ENCODE measurements around the gene THSD7A.

THSD7A gene

DNA sequence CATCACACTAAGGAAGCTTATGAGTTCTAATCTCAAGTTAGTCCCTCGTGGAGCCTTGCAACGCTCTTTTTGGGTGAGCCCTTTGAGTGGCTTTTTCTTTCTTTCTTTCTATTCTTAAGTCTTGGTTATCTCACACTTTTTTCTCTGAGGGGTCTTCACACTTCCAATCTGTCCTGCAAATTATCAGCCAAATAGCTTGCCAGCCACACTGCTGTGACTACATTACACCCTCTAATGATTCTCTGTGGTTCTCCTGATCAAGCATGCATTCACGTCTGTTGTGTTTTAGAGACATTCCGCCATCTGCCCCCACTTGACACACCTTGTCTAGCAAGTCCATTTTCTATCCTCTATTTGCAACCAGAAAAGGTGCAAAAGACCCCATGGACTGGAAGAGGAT lies 340.2 kb downstream of the THSD7A start:
- DNase-seq = no peak

DNA sequence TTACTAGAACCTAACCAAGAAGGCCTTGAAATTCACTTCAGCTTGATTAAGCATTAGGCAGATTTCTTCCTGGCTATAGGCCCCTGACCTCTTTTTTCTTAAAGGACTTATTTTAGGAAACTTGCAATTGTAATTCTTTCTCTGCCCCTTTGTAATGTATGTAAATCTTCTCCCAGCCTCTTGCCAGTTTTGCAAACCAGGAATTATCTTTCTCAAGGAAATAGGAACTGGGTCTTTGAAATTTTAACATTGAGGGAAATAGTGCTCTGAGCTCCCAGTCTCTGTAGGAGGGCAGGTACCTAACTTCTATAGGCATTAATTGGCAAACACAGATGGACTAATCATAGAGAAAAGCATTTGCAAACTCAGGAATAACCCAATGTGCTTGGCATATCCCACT lies 342.7 kb downstream of the THSD7A start:
- DNase-seq = no peak

DNA sequence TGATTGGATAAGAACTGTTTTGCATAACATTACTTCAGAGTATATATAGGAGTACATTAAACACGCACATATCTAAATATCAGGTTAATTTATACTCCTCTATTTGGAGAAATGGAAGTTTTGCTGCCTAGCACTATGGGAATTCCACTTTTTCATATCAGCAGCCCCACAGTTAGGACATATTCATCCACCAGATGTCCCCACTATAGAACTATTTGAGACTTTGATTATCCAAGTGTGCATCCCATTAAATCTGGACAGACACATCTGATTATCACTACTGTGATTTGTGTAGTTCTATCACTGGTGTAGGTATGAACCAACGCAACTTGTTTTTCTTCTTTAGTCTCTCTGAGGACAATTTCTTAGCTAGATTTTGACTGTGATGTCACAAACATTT lies 345.7 kb downstream of the THSD7A start:
- DNase-seq = no peak

DNA sequence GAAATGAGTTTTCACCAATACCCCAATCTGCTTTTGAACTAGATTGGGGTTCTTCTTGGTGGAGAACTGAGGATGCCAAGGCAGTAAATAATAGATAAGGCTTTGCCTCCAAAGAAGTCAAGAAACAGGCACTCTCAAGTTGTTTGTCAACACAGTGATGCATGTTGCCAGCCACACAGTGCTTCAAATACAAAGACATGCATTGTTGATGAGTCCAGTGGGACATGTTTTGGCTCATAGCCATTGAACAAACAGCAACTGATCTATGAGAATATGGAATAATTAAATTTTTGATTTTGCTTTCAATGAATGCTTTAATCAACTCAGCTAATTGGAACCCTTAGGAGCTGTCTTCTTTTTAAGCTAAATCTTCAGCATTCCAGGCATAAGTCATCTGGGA lies 346.4 kb downstream of the THSD7A start:
- no peak for DNase-seq

DNA sequence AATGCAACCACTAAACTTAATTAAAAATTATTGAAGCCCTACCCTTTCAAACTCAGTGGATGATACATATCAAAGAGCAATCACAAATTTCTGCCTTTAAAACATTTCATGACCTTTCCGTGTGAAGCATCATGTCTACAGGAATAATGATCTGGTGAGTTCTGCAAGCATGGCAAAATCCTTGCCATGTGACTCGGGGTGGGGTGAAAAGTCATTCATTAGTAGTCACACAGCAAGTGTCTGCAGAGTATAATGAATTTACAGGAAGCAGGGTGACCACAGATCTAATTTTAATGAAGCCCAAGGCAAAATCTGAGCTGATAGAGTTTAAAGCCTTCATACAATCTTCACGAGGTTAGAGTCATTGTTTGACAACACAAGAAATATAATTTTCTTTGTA lies 351.9 kb downstream of the THSD7A start:
- DNase-seq = no peak

DNA sequence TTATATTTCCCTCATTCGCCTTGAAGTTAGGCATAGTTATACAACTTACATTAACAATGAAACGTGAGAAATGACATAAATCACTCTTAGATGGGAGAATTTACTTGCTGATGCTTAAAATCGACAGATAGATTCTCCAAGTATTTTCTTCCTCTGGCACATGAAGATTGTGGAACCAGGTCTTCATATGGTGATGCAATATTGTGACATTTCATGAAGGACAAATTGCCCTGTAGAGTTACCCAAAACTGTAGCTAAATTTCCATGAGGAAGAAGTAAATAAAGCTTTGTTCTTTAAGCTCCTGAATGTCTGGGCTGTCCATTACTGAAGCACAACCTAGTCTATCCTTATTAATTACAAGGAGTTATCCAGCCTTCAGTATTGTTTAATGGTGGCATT lies 353.1 kb downstream of the THSD7A start:
- DNase-seq = no peak

DNA sequence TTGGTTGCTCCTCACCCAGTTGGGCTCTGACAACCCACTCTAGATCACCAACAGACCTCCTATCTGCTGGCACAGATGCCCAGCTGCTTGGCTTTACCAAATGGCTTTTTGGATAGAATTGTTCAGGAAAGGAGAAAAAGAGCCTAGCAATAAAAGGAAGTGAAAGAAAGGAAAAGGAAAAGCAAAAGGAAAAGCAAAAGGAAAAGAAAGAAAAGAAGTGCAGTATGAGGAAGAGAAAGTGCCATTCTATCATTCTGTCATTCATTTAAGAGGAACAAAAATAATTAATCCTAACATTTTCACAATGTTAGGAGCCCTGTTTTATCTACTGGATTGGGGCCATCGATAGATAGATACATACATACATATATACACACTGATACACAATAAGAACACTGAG lies 353.6 kb downstream of the THSD7A start:
- DNase-seq = no peak

DNA sequence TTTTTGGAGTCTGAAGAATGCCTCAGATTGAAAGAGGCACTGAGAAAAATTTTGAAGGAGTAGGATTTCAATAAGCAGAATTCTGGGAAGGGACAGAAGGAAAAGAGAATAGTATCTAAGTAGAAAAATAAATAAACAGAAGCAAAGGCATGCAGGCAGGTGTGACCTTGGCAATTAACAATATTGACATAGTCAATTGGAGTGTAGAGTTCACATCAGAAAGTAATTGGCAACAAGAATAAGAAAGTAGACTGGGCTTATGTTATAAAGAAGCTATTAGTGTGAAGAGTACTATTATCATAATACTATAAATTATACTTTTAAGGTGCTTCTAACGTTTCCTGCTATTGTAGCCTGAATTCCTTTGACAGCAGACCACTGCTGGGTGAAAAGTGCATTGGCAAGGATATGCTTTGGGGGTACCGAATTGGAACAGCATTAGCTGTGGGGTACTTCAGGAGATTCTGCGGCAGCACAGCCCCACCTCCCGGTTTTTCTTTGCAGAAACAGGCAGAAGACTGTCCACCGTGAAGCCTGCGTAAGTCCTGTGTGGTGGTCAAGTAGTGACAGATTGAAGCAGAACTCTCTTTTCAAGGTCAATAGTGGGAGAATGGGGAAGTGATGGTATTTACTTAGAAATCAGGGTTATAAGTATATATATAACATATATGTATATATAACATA lies 357.0 kb downstream of the THSD7A start:
- DNase-seq = peak; percentile 8

DNA sequence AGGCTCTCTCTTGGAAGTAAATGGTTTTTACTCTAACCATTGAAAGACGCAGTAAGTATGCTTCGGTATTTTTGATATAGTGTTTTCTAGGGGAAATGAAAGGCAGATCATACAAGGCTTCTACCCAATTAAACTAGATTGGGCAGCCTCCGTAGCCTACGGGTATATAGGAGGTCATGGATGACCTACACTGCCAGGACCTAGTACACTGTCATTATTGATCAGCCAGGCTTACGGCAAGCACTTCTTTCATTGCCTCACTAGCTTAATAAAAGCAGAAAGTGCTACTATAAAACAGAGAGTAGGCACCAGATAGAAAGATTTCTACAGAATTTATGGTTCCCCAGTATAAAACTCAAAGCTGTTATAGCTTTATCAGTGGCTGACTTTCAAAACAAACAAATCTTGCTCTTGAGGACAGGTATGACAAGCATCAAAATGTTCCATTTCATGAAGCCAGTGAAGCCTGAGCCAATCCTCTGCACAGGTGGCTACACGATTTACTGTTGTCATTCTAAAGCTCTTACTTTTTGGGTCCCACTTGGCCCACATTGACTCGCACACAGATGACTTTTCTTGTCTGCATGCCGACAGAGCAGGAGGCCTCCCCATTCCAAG lies 358.1 kb downstream of the THSD7A start:
- DNase-seq = peak; percentile 4

DNA sequence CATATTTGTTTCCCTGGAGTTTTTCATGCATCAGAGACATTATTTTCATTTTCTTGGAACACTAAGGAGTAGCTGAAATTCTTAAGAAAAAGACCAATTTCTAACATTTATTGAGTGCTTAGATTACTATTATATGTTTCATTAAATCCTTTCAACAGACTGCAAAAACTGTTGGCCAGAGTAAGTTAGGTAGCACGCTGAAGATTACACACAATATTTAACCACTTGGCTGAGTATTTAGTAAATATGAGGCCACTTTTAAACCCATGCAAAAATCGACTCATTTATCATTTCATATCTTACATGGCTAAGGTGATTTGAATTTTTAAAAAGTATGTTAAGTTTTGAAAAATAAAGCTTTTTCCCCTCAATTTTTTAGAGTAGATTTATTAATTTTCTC lies 358.8 kb downstream of the THSD7A start:
- DNase-seq = no peak

DNA sequence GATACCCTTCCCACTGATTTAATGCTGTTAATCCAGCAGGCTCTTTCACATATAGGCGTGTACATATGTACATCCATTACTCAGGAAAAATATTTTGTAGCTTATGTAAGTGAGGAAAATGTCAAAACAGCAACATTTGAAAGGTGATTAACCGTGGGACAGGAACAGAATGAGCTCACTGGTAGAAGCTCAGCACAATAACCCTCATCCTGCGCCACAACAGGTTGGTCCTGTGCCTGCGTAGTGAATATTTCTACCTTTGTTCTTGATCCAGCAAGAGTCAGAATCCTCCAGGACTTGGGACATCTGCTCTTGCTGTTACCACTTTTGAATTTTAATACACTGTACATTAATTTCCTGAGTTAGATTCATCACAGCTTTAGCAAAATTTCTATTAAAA lies 359.4 kb downstream of the THSD7A start:
- no peak for DNase-seq

DNA sequence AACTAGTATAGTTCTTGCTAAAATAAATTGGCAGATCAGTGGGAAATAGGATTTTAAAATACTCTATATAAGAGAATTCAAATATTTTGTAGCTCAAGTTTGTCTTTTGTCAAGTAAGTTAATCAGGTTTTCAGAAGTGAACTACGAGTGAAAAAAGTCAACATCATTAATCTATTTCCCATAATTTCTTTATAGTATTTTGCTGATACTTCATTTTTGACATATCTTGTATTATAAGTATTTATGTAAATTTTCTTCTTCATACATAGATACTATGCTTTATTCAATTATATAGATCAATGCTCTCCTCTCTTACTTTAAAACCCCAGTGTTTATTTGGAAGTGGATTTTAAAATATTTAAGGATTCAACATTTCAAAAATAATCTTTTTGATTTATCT lies 360.7 kb downstream of the THSD7A start:
- no peak for DNase-seq

DNA sequence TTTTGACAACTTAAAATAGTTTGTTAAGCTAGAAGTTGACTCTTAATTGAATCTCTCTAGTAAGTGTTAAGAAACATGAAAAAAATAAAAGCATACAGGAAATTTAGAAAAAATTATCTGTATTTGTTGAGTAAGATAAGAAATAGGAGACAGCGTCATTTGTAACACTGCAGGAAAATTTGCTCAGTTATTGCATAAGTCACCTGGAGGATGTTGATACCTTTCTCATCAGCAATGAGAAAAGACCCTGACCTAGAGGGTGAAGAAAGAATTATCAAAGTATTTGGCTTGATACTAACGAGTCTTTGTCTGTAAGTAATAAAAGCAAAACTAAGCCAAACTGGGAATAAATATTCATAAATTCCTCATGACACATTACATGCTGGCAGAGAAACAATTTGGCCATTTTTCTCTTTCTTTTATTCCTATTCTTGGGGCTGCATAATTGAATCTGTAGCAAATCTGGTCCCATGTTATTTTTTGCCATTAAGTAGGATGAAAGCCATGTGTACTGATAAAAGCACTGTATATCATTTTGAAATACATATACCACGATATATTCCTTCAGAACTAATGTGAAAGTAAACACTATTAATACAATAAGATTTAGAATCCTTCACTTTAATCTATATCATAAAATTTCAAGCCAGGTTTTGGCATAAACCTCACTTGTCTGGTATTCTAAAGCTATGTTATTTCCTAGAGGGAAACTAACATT lies 362.8 kb downstream of the THSD7A start:
- DNase-seq = no peak

DNA sequence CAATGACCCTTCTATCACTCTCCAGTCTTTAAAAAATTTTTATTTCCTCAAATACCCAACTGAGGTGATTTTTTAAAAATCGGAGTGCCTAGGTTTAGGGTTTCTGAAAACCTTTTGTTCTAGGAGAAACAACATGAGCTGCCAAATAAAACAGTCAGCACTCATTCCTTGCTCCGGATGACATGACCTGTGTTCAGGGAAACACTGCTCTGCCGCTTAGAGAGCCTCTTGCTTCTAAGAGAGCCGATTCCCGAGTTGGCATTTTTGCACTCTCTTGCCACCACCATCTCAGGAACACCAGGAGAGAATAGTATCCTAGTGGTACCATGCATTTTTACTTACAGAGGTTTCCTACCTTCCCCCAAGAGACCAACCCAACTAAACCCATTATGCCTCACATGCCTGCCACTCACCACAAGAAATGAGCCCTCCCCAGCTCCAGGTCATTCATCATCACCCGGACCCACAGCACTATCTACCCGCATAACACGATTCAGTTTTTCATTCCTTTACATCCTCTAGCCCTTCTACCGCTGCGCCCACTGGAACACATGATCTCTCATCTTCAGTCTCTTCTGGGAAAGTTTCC lies 365.4 kb downstream of the THSD7A start:
- DNase-seq = no peak

DNA sequence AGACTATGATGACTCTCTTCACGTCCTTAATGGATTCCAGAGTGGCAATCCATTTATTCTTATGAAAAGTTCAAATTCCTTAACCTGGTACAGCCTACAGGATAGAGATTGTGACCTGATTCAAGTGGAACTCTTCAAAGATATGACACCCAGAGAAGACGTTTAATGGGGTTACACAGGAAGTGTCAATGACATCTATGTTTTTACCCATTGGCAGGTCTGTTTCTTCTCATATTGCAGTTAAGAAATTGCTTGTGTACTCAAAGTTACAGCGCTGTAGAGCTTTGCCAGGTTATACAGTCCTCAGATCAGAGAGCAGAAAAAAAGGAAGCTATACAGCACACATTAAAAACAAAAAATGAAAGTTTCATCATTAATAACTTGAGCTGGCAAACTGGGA lies 367.4 kb downstream of the THSD7A start:
- no peak for DNase-seq

DNA sequence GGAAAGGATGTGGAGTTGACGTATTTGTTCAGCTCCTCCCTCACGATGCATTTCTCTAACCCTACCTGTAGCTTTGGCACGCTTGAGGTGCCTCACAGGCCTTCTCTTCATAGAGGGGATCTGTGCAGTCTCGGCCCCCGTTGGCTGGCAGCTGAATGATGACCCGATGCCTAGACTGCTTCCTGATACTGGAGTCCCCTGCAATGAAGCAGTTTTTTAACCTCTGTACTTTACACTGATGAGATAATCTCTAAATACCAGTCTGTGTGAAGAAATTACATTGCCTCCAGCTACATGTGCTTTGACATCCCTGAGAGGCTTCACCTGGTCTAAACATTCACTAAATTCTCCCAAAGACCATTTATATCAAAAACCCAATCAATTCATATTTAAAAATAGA lies 370.1 kb downstream of the THSD7A start:
- no peak for DNase-seq

DNA sequence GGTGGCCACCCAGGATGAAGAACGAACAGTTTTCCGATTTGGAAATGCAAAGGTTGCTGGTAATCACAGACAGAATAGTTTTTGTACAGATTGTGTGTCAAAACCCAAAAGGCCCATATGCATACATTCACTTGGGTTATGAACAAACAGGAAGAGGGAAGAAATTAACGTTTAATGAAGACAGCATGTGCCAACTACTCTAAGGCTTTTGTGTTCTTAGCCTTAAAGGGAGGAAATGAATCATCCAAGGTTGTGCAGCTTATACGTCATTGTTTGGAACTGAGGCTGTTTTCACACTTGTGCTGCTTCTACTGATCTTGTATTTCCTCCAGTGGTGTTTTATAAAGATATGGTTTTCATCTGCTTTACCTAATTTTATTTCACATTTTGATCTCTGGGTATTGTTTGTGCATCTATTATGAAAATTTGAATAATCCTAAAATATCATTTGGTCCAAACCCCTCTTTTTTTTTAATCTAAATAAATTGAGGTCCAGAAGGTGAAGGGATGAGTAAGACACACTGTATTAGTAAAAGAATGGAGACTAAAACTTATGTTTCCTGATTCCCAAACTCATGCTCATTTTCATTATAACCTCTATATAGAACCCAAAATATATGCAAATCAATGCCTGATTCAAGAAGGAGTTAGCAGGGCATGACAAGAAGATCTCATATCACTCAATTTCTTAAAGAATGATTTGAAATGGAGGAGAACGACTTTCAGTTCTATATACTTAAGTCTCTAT lies 373.1 kb downstream of the THSD7A start:
- DNase-seq = no peak

DNA sequence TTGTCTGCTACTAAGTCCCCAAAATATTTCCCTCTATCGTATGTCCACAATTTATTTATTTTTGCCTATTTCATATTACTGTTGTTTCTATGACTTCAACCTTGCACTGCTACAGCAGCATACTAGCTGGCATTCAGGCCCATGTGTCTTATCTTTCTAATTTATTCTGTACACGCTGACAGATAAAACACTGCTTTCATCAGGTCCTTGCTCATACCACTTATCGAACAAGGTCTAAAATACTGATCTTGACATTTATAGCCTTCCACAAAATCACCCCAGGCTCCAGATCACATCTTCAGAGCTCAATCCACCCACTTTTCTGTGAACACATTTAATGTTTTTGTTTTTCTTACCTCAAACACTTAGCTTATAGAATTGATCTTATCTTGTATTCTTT lies 374.6 kb downstream of the THSD7A start:
- DNase-seq = no peak

DNA sequence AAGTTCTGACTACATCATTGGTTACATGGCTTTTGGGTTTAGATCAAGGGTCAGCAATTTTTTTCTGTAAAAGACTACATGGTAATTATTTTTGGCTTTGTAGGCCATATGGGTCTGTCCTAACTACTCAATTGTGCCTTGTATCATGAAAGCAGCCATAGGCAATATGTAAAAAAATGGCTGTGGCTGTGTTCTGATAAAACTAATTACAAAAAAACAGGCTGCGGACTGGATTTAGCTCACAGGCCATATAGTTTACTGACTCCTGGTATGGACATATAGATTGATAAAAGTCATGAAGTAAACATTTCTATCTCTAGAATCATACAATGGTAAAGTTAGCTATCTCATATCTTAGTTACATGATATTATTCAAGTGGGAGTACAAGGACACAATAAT lies 375.4 kb downstream of the THSD7A start:
- no peak for DNase-seq

DNA sequence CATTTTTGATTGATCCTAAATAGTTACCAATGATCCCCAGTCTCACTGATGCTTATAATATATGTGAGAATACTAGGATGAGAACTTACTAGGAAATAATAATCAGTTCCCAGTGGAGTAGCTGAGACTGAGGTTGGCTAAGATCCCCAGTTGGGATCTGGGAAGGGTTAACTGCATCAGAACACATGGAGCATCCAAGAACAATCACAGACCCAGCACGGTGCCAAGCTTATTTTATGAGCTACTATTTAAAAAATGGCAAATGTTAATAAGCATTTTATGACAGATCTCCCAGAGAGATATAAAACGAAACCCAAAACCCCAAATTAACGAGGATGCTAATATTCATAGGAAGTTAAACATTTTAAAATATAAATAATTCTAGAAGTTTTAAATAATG lies 379.5 kb downstream of the THSD7A start:
- no peak for DNase-seq

DNA sequence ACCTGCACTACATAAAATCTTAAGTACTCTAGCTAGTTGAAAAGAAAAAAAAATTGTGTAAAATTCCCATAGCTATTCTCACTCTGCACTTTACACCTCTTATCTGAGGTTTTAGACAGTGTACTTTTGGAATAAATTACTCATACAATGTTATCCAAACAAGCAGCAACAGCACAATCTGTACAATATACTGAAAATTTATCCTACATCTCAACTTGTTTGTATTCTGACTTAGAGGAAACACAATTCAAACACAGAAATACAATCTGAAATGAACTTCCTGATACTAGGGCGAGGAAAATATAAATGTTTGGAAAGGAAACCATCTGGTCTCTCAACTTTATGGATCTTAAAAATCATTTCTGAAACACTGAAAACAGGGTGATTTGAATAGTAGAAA lies 381.7 kb downstream of the THSD7A start:
- no peak for DNase-seq

DNA sequence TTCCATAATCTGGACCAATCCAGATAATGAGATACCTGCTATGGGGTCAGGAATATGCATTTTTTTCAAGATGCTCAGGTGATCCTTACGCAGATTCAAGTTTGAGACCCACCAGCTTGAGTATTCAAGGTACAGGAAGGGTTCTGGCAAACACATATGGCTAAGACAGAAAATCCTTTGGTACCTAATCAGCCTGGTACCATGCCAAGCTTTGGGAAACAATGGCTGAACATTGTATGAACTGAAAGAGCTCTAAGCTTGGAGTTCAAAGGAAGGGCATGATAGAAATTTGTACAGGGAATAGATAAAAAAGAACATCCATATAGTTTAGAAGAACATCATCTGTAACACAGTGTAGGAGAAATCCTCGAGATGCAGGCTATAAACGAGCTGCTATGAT lies 382.7 kb downstream of the THSD7A start:
- no peak for DNase-seq

DNA sequence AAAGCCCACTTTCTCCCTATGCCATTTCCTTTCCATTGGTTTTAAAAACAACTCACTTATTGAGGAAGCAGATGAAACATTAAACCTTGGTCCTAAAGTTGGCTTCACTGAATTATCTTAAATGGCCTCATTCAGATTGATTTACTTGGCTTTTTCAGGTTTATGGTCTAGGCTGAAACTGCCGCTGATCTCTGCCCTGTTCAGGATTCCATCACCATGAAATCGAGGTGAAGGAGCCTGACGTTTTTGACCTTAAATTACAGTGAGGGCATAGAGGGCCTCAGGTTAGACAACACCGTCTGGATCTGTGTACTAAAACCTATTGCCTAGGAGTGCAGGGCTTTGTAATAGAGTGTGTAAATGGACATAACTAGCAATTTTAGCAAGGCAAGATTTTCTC lies 383.7 kb downstream of the THSD7A start:
- no peak for DNase-seq
